Hematopoietic multipotent progenitor cell treated with erythropoietin and hydrocortisone succinate and interleukin-3 and kit ligand, for 8 days (in vitro differentiated cells): ENCODE results near the gene ATP8A2.

Experiments used
- DNase-seq: peaks from one replicate; pipeline ENCODE4 v3.0.0-alpha.2; 2015

Gene ATP8A2

GRCh38 chr13:25901460-25902376 lies 529.9 kb downstream of the ATP8A2 start:
- no peak for DNase-seq

- no peak for DNase-seq
Observed at GRCh38 chr13:25902455-25902854, 530.7 kb downstream of the ATP8A2 start.

- DNase-seq: no peak
Observed at GRCh38 chr13:25902891-25903341, 531.1 kb downstream of the ATP8A2 start.

GRCh38 chr13:25904830-25905229 lies 533.1 kb downstream of the ATP8A2 start:
- DNase-seq: no peak

GRCh38 chr13:25905611-25906010 lies 533.8 kb downstream of the ATP8A2 start:
- DNase-seq: no peak

- no peak for DNase-seq
Observed at GRCh38 chr13:25906191-25906661, 534.5 kb downstream of the ATP8A2 start.

GRCh38 chr13:25908366-25908765 lies 536.6 kb downstream of the ATP8A2 start:
- no peak for DNase-seq

- no peak for DNase-seq
Observed at GRCh38 chr13:25910243-25910642, 538.5 kb downstream of the ATP8A2 start.

- DNase-seq: no peak
Observed at GRCh38 chr13:25910991-25911419, 539.2 kb downstream of the ATP8A2 start.

- no peak for DNase-seq
Observed at GRCh38 chr13:25912961-25913360, 541.2 kb downstream of the ATP8A2 start.

- DNase-seq: no peak
Observed at GRCh38 chr13:25915840-25916518, 544.2 kb downstream of the ATP8A2 start.

- DNase-seq: no peak
Observed at GRCh38 chr13:25920277-25920676, 548.5 kb downstream of the ATP8A2 start.

GRCh38 chr13:25920931-25921330 lies 549.2 kb downstream of the ATP8A2 start:
- no peak for DNase-seq

GRCh38 chr13:25922376-25922775 lies 550.6 kb downstream of the ATP8A2 start:
- no peak for DNase-seq

- DNase-seq: no peak
Observed at GRCh38 chr13:25923217-25924085, 551.7 kb downstream of the ATP8A2 start.

- DNase-seq: no peak
Observed at GRCh38 chr13:25927363-25927762, 555.6 kb downstream of the ATP8A2 start.

- DNase-seq: no peak
Observed at GRCh38 chr13:25927932-25928331, 556.2 kb downstream of the ATP8A2 start.

- no peak for DNase-seq
Observed at GRCh38 chr13:25928941-25929505, 557.2 kb downstream of the ATP8A2 start.

GRCh38 chr13:25929816-25930215 lies 558.0 kb downstream of the ATP8A2 start:
- no peak for DNase-seq

- DNase-seq: no peak
Observed at GRCh38 chr13:25930653-25931052, 558.9 kb downstream of the ATP8A2 start.

GRCh38 chr13:25932365-25932764 lies 560.6 kb downstream of the ATP8A2 start:
- no peak for DNase-seq

- DNase-seq: no peak
Observed at GRCh38 chr13:25933520-25933919, 561.7 kb downstream of the ATP8A2 start.

- DNase-seq: no peak
Observed at GRCh38 chr13:25934127-25934526, 562.4 kb downstream of the ATP8A2 start.
